ENCODE data around the gene ARGFX. TPM values are rescaled to one million over a fixed set of nuclear protein-coding genes. Genes with fewer than 3 reads are reported as not detected.

ARGFX gene
- total RNA-seq, 2 experiments from 2014 or later, result not detected

GRCh38 chr3:121545049-121545573 is 22.6 kb upstream of the ARGFX start:
- Histone ChIP-seq H2AFZ (ENCODE audit: low read length) (peak overlapping the region; percentile 99; the same call in 1 of the 2 replicates), H3K4me3 (ENCODE audit: low read depth, low read length, poor library complexity, severe bottlenecking) (peak overlapping the region; percentile 93), H3K36me3 (ENCODE audit: insufficient read depth, low read length) (peaks cover 46% of the 10 kb centered on the region), H3K9me3 (ENCODE audit: low read length) (no peaks in the 10 kb centered on the region), H3K4me1 (ENCODE audit: insufficient read depth, low read length, poor library complexity, severe bottlenecking) (peaks cover 27% of the 10 kb centered on the region), H3K79me2 (ENCODE audit: insufficient read depth, low read depth, low read length) (peaks cover 57% of the 10 kb centered on the region), H3K4me2 (ENCODE audit: low read length) (peak overlapping the region; percentile 100), H3K27ac (ENCODE audit: low read depth, low read length, poor library complexity, severe bottlenecking) (peak overlapping the region; percentile 77), H4K20me1 (ENCODE audit: insufficient read depth, low read length) (no peaks in the 10 kb centered on the region), H3K9me2 (ENCODE audit: insufficient read depth, low read length) (no peaks in the 10 kb centered on the region)
- no TSS peak for BruUV-seq (replicated peaks)
- TF ChIP-seq EZH2phosphoT487 (IDR thresholded peaks at IDR 0.05; ENCODE audit: borderline replicate concordance, low read depth, low read length), result no peak
- TF ChIP-seq CTCF (conservative IDR thresholded peaks at IDR 0.05; ENCODE audit: low read length), result no peak
- intact Hi-C loops (cut with micrococcal nuclease; ENCODE audit: unreplicated experiment), result loop anchor here (5.0 kb wide), 4 partner anchors 247 to 872 kb away; partner anchors contain the start of gene WDR5B
- DNase-seq (ENCODE audit: low spot score), result no peak
- ChIA-PET CTCF (ENCODE audit: unreplicated experiment) (no interaction called here), POLR2A (interaction anchor here (0.6 to 2.4 kb wide), 5 partner anchors 9 to 1135 kb away, joined by 3 to 8 read pairs (median 3); partner anchors contain the start of gene HCLS1)

DNA sequence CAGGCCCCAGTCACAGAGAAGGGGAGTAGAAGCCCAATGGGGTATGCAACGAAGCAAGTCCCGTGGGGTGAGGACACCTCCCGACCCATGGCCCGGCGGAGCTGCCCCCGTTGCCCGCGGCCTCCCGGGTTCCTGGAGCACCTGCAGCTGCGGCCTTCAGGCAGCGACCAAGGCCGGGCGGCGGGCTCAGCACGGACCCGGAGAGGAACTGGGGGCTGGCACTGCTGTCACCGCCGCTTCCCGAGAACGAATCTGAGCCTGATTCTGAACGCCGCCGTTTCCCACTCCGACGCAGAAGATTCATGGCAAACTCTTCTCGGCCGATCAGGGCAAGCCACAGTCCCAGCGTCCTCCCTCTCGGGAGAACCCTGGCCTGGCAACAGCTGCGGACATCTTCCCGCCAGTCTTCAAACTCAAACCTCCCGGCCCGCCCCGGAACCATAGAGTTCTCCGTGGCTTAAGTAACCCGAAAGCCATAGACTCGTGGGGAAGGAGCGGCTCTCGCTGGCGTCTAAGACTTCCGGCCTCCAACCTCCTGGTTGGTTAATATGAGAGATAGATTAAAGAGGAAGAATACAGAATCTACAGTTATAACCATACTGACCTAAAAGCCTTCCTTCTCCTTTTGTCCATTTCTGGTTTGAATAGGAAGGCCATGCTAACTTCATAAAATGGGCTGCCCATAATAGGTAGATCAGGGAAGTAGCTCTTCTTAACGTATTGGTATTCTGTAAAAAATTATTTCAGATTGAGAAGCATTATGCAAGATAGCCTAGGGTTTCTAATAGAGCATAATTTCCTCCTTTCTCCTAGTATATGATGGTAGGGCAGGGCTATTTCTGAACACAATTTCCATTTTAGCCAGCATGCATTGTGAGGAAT is 21.9 kb upstream of the ARGFX start, which contains the start of gene POLQ:
POLQ (minus strand) TSS at position 415 of the 882 bp plus-strand sequence; CDS start at position 304, 111 bp downstream.
- peak within 1 kb of the TSS; percentile 99 for H2AFZ ChIP-seq (ENCODE audit: low read length)
- POLR2A ChIA-PET, result interaction anchor here (0.6 to 2.4 kb wide), 9 partner anchors 67 to 714 kb away, joined by 3 to 8 read pairs (median 3); partner anchors contain the start of gene HCLS1
- H3K79me2 ChIP-seq (ENCODE audit: insufficient read depth, low read depth, low read length), result peaks cover 50% of the 10 kb centered on the region
- peak within 1 kb of the TSS; percentile 100 for H3K4me2 ChIP-seq (ENCODE audit: low read length)
- peak within 1 kb of the TSS; percentile 77 for H3K27ac ChIP-seq (ENCODE audit: low read depth, low read length, poor library complexity, severe bottlenecking)
- peak within 1 kb of the TSS; percentile 93 for H3K4me3 ChIP-seq (ENCODE audit: low read depth, low read length, poor library complexity, severe bottlenecking)
- DNase-seq (ENCODE audit: low spot score), result peak; percentile 96
- H3K4me1 ChIP-seq (ENCODE audit: insufficient read depth, low read length, poor library complexity, severe bottlenecking), result peaks cover 27% of the 10 kb centered on the region
- H3K36me3 ChIP-seq (ENCODE audit: insufficient read depth, low read length), result peaks cover 39% of the 10 kb centered on the region
- no peaks in the 10 kb centered on the region for H4K20me1 ChIP-seq (ENCODE audit: insufficient read depth, low read length)
- intact Hi-C loops (cut with micrococcal nuclease; ENCODE audit: unreplicated experiment), result loop anchor here (1.0 to 5.0 kb wide), 8 partner anchors 246 to 871 kb away; partner anchors contain the start of genes EAF2, IQCB1, MIX23 and WDR5B
- TF ChIP-seq EZH2phosphoT487 (IDR thresholded peaks at IDR 0.05; ENCODE audit: borderline replicate concordance, low read depth, low read length) (no peak), CTCF (conservative IDR thresholded peaks at IDR 0.05; ENCODE audit: low read length) (no peak)
- CTCF ChIA-PET (ENCODE audit: unreplicated experiment), result interaction anchor here (1.0 to 1.4 kb wide), 3 partner anchors 114 to 839 kb away, joined by 4 read pairs; partner anchors contain the start of gene FAM162A
- H3K9me3 ChIP-seq (ENCODE audit: low read length), result no peaks in the 10 kb centered on the region
- TSS peak; percentile 100 for BruUV-seq (replicated peaks)
- H3K9me2 ChIP-seq (ENCODE audit: insufficient read depth, low read length), result no peaks in the 10 kb centered on the region

Measured in OCI-LY7 (cell line).